Neural cell (in vitro differentiated cells): ENCODE data around the gene KRT38.

Experiments used
- CTCF ChIP-seq: fragments of 450-650 bp; IDR thresholded peaks from 2 replicates; pipeline ENCODE4 v1.5.1; 2014; ENCODE audit warnings: antibody characterized with exemption, mild to moderate bottlenecking, moderate library complexity; ENCODE audit not compliant: poor library complexity, severe bottlenecking
- EP300 ChIP-seq: fragments of 450-650 bp; conservative IDR thresholded peaks from 2 replicates; pipeline ENCODE4 v1.6.1; 2014; ENCODE audit warnings: antibody characterized with exemption, mild to moderate bottlenecking, moderate library complexity; ENCODE audit not compliant: poor library complexity, severe bottlenecking
- EZH2 ChIP-seq: fragments of 200-600, 300-800 bp; shearing (Covaris generic), sonication (generic); IDR thresholded peaks from 2 replicates; pipeline ENCODE4 v1.6.1; 2014; ENCODE audit warnings: antibody characterized with exemption, low read length, borderline replicate concordance, mild to moderate bottlenecking; ENCODE audit not compliant: insufficient read depth, poor library complexity, severe bottlenecking
- POLR2AphosphoS5 ChIP-seq: IDR thresholded peaks from 2 replicates; pipeline ENCODE4 v1.6.1; 2012
- RAD21 ChIP-seq: fragments of 450-650 bp; conservative IDR thresholded peaks from 2 replicates; pipeline ENCODE4 v1.6.1; 2014; ENCODE audit warnings: antibody characterized with exemption, mild to moderate bottlenecking, moderate library complexity
- REST ChIP-seq: IDR thresholded peaks from 2 replicates; pipeline ENCODE4 v1.6.1; 2012; ENCODE audit warnings: borderline replicate concordance
- SMC3 ChIP-seq: fragments of 450-650 bp; conservative IDR thresholded peaks from 2 replicates; pipeline ENCODE4 v1.6.1; 2014; ENCODE audit warnings: antibody characterized with exemption, mild to moderate bottlenecking, moderate library complexity; ENCODE audit not compliant: poor library complexity
- TAF1 ChIP-seq: IDR thresholded peaks from 2 replicates; pipeline ENCODE4 v1.6.1; 2012; ENCODE audit warnings: low read depth

- no peak for TF ChIP-seq CTCF
- no peak for TF ChIP-seq REST
- TF ChIP-seq SMC3: no peak
- TF ChIP-seq TAF1: no peak
- TF ChIP-seq EP300: no peak
- TF ChIP-seq EZH2: no peak
- TF ChIP-seq POLR2AphosphoS5: no peak
- no peak for TF ChIP-seq RAD21
Observed at GRCh38 chr17:41420134-41420533, 20.6 kb downstream of the KRT38 start.
